OCI-LY7 (cell line): ENCODE results near the gene AADACL3. TPM values are rescaled to one million over a fixed set of nuclear protein-coding genes. Genes with fewer than 3 reads are reported as not detected.

ENCODE experiments used
- BruUV-seq: library from RNA; stranded (reverse); fragments of 400-500 nt; replicated peaks from 2 replicates; lab custom pipeline; 2021; lab: Mats Ljungman, UMichigan
- CTCF ChIA-PET: fragments of 300-600 bp; sonication (Branson Sonifier 250); formaldehyde crosslinking; loops from one replicate; lab custom pipeline; 2022; ENCODE audit warnings: antibody characterized with exemption; ENCODE audit not compliant: unreplicated experiment; lab: Charles Lee
- POLR2A ChIA-PET: fragments of 300-600 bp; sonication (Branson Sonifier 250); formaldehyde crosslinking; loops from one replicate; lab custom pipeline; 2022; ENCODE audit warnings: antibody characterized with exemption; lab: Charles Lee
- DNase-seq: peaks from one replicate; pipeline ENCODE4 v3.0.0-alpha.2; 2015; ENCODE audit warnings: low spot score
- H2AFZ ChIP-seq: fragments of 200-600 bp; sonication (generic), shearing (Covaris generic); 2 replicates; pipeline ENCODE4 v1.6.1; 2014; ENCODE audit warnings: mild to moderate bottlenecking, antibody characterized with exemption, low read length, moderate library complexity
- H3K27ac ChIP-seq: fragments of 200-600 bp; sonication (generic); 2 replicates; pipeline ENCODE4 v1.5.1; 2014; ENCODE audit warnings: mixed run types, low read depth, mild to moderate bottlenecking, moderate library complexity, low read length, inconsistent platforms; ENCODE audit not compliant: poor library complexity, severe bottlenecking
- H3K36me3 ChIP-seq: fragments of 200-600 bp; sonication (generic); 2 replicates; pipeline ENCODE4 v1.6.1; 2014; ENCODE audit warnings: mild to moderate bottlenecking, antibody characterized with exemption, low read length, moderate library complexity, mixed read lengths; ENCODE audit not compliant: insufficient read depth
- H3K4me1 ChIP-seq: fragments of 200-600 bp; sonication (generic); 2 replicates; pipeline ENCODE4 v1.5.1; 2014; ENCODE audit warnings: mild to moderate bottlenecking, low read length; ENCODE audit not compliant: insufficient read depth, poor library complexity, severe bottlenecking
- H3K4me2 ChIP-seq: fragments of 200-600 bp; sonication (generic); 2 replicates; pipeline ENCODE4 v1.6.1; 2014; ENCODE audit warnings: mild to moderate bottlenecking, low read length
- H3K4me3 ChIP-seq: fragments of 200-600 bp; sonication (generic); 2 replicates; pipeline ENCODE4 v1.5.1; 2014; ENCODE audit warnings: mild to moderate bottlenecking, low read depth, low read length; ENCODE audit not compliant: poor library complexity, severe bottlenecking
- H3K79me2 ChIP-seq: fragments of 200-600 bp; sonication (generic); 2 replicates; pipeline ENCODE4 v1.6.1; 2016; ENCODE audit warnings: low read depth, mild to moderate bottlenecking, low read length, moderate library complexity, mixed read lengths; ENCODE audit not compliant: insufficient read depth
- H3K9me2 ChIP-seq: fragments of 200-600 bp; sonication (generic); 2 replicates; pipeline ENCODE4 v1.6.1; 2016; ENCODE audit warnings: mild to moderate bottlenecking, low read length, mixed read lengths; ENCODE audit not compliant: insufficient read depth
- H3K9me3 ChIP-seq: fragments of 200-600 bp; sonication (generic); 2 replicates; pipeline ENCODE4 v1.6.1; 2014; ENCODE audit warnings: mild to moderate bottlenecking, mixed run types, low read length, mixed read lengths
- H4K20me1 ChIP-seq: fragments of 200-600 bp; sonication (generic); 2 replicates; pipeline ENCODE4 v1.6.1; 2014; ENCODE audit warnings: mild to moderate bottlenecking, antibody characterized with exemption, low read length, moderate library complexity, mixed read lengths; ENCODE audit not compliant: insufficient read depth
- EZH2phosphoT487 ChIP-seq: fragments of 200-600 bp; sonication (generic); IDR thresholded peaks from 2 replicates; pipeline ENCODE4 v1.6.1; 2018; ENCODE audit warnings: low read depth, borderline replicate concordance, mild to moderate bottlenecking, mixed run types, antibody characterized with exemption, low read length, moderate library complexity, mixed read lengths
- intact Hi-C: fragments of 100-400 bp; cut with micrococcal nuclease; formaldehyde crosslinking; loops from one replicate; pipeline ENCODE4 v1.10.0; 2022; ENCODE audit not compliant: unreplicated experiment
- total RNA-seq, 2 experiments: library from RNA; depleted of rRNA in 1 of 2; stranded (reverse); fragments of >200 nt in 1 of 2; shearing (Covaris generic) in 1 of 2; gene quantifications; 2 replicates each; pipeline ENCODE4 v1.2.3, GENCODE V29; 2014 to 2022
- TF ChIP-seq, protein P1 (sequence below): fragments of 200-600 bp; sonication (generic); conservative IDR thresholded peaks from 2 replicates; pipeline ENCODE4 v1.5.1; 2014; ENCODE audit warnings: mild to moderate bottlenecking, antibody characterized with exemption, low read length, moderate library complexity, mixed read lengths

The AADACL3 gene
- total RNA-seq, 2 experiments from 2014 or later = not detected

DNA sequence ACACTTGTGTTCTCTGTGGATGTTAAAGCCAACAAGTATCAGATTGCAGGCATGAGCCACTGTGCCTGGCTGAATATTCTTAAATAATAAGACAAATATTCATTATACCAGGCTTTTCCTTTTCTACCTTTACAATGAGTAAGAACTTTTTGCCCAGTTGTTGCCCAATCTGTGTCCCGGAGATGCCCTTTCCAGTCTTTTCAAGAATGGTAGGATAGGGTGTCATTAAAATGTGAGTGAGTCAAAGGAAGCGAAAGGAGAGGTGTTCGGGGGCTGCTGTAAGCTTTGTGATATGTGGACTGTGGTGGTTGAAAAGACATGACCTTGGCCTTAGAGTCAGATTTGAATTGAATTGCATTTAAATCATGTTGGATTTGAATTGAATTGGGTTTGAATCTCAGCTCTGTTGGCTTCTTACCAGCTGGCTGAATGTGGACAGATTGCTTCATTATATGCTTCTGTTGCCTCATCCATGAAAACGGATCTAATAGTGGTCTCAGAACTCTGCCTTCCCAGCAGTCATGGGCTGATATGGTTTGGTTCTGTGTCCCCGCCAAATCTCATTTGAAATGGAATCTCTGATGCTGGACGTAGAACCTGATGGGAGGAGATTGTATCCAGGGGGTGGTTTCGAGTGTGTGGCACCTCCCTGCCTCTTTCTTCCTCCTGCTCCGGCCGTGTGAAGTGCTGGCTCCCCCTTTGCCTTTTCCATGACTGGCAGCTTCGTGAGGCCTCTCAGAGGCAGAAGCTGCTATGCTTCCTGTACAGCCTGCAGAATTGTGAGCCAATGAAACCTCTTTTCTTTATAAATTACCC, 22.7 kb upstream of the AADACL3 start:
- Histone ChIP-seq H3K4me3 (no peak overlapping the region), H4K20me1 (no peaks in the 10 kb centered on the region), H3K9me3 (no peaks in the 10 kb centered on the region), H3K27ac (no peak overlapping the region), H3K9me2 (no peaks in the 10 kb centered on the region), H3K36me3 (no peaks in the 10 kb centered on the region), H2AFZ (no peak overlapping the region), H3K79me2 (no peaks in the 10 kb centered on the region), H3K4me1 (no peaks in the 10 kb centered on the region), H3K4me2 (no peak overlapping the region)
- TF ChIP-seq, protein P1, sequence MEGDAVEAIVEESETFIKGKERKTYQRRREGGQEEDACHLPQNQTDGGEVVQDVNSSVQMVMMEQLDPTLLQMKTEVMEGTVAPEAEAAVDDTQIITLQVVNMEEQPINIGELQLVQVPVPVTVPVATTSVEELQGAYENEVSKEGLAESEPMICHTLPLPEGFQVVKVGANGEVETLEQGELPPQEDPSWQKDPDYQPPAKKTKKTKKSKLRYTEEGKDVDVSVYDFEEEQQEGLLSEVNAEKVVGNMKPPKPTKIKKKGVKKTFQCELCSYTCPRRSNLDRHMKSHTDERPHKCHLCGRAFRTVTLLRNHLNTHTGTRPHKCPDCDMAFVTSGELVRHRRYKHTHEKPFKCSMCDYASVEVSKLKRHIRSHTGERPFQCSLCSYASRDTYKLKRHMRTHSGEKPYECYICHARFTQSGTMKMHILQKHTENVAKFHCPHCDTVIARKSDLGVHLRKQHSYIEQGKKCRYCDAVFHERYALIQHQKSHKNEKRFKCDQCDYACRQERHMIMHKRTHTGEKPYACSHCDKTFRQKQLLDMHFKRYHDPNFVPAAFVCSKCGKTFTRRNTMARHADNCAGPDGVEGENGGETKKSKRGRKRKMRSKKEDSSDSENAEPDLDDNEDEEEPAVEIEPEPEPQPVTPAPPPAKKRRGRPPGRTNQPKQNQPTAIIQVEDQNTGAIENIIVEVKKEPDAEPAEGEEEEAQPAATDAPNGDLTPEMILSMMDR = no peak
- TF ChIP-seq EZH2phosphoT487 = no peak
- no TSS peak for BruUV-seq
- POLR2A ChIA-PET = no interaction called here
- intact Hi-C loops = no loop called here
- no peak for DNase-seq
- CTCF ChIA-PET = no interaction called here

DNA sequence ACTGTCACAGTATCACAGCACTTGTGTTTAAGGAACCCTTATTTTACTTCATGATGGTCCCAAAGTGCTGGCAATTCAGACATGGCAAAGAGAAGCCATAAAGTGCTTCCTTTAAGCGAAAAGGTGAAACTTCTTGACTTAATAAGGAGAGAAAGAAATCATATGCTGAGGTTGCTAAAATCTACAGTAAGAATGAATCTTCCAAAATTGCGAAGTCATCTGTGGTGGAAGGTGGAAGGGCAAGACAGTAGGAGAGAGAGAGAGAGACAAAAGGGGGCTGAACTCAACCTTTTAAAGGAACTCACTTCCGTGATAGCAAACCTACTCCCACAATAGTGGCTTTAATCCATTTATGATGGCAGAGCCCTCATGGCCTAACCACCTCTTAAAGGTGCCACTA, 19.3 kb upstream of the AADACL3 start:
- Histone ChIP-seq H2AFZ (no peak overlapping the region), H3K4me2 (no peak overlapping the region), H3K9me2 (no peaks in the 10 kb centered on the region), H3K9me3 (no peaks in the 10 kb centered on the region), H3K27ac (no peak overlapping the region), H3K79me2 (no peaks in the 10 kb centered on the region), H3K36me3 (no peaks in the 10 kb centered on the region), H3K4me3 (no peak overlapping the region), H3K4me1 (no peaks in the 10 kb centered on the region), H4K20me1 (no peaks in the 10 kb centered on the region)
- POLR2A ChIA-PET = no interaction called here
- no TSS peak for BruUV-seq
- CTCF ChIA-PET = no interaction called here
- TF ChIP-seq, protein P1 = no peak
- TF ChIP-seq EZH2phosphoT487 = no peak
- no peak for DNase-seq
- intact Hi-C loops = no loop called here

- TF ChIP-seq EZH2phosphoT487 = no peak
- TF ChIP-seq, protein P1 = no peak
- Histone ChIP-seq H3K4me2 (no peak overlapping the region), H2AFZ (no peak overlapping the region), H3K36me3 (no peaks in the 10 kb centered on the region), H3K9me2 (no peaks in the 10 kb centered on the region), H3K9me3 (no peaks in the 10 kb centered on the region), H3K27ac (no peak overlapping the region), H4K20me1 (no peaks in the 10 kb centered on the region), H3K4me3 (no peak overlapping the region), H3K4me1 (no peaks in the 10 kb centered on the region), H3K79me2 (no peaks in the 10 kb centered on the region)
- ChIA-PET CTCF (no interaction called here), POLR2A (no interaction called here)
- DNase-seq = no peak
- no TSS peak for BruUV-seq
- intact Hi-C loops = no loop called here
Observed at GRCh38 chr1:12697397-12697796, 18.5 kb upstream of the AADACL3 start.
